Stimulated activated CD4-positive, alpha-beta T cell treated with anti-CD3 and anti-CD28 coated beads, Interleukin-1b, Interleukin-23, amount 100 ng/mL, for 24 hours (primary cell): Measurements from ENCODE around the gene FYCO1.
A peak's percentile ranks its signal among the peaks of the same experiment; 100 is the strongest.

Experiments used
- DNase-seq, 4 experiments: peaks; one replicate each; pipeline ENCODE4 v3.0.0-alpha.2; 2020; ENCODE audit warnings: low read depth in 4 of 4, low spot score in 1 of 4

FYCO1 gene

DNA sequence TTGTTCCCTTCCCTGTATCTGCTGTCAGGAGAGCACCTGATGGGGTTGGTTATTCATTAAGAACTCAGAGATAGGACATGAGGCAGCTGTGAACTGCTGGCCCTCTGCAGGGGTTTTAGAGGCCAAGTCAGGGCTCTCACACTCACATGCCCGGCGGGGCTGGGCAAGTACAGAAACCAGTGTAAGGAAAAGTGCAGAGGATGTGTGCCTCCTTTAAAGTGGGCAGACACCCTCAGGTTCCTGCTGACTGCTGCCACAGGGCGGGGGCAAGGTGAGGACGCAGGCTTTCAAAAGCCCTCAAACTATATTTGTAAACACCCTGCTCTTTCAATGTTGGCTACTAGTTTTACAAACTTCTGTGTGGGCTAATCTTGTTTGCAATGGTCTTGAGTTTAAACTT is 30.0 kb downstream of the FYCO1 start:
- DNase-seq = no peak

DNA sequence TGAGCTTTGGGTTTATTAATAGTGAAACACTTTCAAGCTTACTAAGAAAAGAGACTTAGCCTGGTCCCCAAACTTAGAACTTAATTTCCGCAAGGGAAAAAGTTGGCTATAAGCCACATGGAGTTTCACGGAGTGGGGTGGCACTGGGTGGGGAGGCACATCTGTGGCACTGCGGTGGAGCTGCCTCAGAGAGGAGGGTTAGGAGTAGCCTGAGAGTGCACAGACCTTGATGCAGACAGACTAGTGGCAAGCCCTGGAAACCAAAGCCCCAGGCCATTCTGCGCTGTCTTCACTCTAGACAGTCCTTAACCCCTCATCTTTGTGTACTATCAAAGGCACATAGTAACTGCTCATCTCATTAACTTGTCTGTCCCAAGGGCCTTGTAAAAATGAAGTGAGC is 30.4 kb downstream of the FYCO1 start:
- DNase-seq = no peak

DNA sequence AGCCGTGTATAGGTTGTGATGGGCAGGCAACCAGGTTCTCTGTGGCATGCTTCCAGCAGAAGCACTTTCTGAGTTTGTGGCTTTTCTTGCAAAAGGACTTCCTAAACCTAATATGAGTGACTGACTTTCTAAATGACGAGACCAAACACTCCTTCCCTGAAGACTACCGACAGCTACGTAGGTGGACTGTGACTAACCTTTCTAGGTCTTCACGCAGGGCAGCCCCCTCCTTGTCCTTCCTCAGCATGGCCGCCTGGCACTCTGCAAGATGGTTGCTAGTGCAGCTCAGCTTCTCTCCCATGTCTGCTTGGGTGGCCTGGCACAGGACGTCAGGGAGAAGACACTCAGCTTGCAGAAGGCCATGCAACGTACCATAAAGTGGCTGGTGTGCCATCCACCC is 31.5 kb downstream of the FYCO1 start:
- DNase-seq = peak in 1 of 4 experiments; percentile 29

DNA sequence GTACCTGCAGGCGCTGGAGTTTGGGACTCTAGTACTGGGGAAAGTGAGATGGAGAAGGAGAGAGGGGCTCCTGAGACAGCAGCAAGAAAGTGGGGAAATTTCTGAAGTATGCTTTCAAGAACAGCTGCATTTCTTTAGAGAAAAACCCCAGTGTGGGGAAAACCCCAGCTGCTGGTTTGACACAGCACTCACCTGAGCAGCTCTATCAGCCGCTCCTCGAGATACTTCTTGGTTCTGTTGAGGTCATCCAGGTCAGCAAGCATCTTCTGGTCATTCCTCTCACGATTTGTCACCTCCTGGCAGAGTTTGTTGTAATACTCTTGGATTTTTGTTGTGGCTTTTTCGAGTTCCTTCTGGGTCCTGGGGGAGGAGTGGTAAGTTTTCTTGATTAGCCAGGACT is 33.6 kb downstream of the FYCO1 start:
- no peak for DNase-seq

DNA sequence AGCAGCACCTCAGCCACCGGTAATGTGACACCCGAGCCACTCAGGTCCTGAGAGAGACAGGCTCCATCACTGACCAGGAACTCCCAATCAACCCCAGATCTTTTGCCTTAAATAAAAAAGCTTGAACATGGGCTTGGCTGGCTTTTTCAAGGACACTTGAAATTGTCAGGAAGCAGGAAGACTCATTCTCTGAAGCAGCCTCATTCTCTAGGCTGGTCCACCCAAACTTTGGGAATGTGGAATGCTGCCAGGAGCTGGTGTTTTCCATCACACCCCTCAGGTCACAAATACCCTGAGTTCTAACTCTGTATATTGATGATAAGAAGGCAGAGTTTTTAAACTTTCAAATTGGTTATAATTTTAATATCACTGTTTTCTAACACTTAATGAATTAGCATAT is 35.3 kb downstream of the FYCO1 start:
- no peak for DNase-seq

DNA sequence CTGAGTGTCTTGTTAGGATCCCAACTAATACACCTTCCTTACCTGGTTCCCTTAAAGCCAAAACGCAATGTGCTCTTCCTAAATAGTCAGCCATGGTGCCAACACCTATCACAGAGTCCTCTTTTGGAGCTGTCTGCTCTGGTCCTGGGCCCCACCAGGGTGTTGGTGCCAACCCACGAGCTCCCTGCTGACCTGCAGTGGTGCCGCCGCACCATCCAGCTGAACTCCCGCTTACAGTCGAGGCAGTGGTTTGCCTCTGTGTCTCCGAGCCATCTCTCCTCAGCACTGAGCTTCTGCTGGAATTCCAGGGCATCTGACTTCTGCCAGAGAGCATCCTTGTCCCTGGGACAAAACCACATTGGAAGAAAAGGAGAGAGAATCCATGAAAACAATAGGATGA is 36.4 kb downstream of the FYCO1 start:
- no peak for DNase-seq

DNA sequence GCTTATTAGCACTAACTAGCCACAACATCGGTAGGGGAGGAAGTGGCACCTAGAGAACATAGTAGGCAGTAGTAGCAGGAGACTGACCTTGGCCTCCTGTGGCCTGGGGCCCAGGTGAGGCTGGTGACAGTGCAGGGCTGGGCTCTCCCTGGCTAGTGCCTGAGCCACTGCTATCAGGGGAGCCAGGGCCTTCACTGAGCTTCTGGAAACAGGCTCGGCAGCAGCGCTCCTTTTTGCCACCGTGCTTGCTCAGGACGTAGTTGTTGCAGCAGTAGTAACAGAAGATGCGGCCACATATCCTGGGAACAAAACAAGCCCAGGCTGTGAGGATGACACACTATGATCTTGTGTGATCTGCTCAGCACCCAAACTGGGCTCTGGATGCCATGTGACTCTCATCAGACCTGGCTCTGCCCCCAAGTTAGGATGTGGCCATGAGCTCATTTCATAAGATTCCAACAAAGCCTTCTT is 37.3 kb downstream of the FYCO1 start:
- DNase-seq = no peak

DNA sequence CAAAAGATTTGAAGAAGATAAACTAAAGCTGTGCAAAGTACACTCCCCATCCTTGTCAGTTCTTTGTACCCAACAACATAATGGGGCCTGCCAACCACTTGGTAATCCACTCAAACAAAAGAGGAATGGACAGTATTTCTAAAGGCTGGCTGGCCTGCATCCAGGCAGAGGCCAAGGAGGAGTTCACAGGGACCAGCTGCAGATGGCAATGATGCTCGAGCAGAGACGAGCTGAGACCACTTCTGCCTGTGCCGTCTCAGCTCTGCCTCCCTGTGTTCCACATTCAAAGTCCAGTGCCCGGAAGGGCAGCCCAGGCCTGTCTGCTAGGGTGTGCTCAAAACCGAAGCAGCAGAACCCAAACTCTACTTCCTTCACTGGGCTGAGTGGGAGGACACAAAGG is 38.0 kb downstream of the FYCO1 start:
- DNase-seq = no peak

DNA sequence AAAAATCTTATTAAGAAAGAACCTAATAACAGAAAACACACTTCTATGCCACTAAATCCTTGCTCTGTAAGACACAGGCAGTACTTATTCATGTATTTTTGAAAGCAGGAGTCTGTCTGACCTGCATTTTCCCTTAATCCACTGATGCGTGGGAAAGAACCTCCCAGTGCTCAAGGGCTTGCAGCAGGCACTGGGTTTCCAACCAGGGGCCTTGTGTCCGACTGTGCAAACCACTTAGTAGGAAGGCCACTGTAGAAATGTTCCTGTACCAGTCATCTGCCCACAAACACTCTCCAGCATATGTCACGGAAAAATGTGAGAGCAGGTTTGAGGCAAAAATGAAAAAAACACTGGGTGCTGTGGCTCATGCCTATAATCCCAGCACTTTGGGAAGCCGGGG is 39.9 kb downstream of the FYCO1 start:
- no peak for DNase-seq

DNA sequence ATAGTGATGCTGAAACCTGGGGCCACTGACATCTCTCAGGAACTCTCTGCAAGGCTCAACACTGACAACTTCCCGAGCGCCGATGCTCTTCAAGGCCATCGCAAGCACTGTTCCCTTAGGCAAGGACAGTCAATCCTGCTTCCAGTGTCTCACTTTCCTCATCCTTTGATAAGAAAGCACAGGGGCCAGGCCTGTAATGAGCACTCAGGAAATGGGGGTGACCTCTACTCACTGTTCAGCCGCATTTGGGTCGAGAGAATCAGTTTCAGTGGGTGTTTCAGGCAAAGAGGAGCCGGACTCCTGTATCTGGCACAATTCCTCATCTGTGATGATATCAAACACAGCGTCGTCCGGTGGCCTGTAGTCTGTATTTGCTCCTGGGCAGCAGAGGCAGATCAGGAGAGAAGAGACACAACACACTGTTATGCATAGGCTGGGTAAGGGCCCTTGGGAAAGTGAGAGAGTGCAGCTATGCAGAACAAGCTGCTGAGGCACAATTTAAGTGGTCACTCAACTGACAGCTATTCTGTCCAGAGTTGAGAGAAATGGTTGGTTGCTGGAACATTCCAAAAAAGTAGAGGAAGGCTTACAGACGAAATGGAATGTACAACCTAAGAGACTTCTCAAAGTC is 40.5 kb downstream of the FYCO1 start:
- DNase-seq = no peak

DNA sequence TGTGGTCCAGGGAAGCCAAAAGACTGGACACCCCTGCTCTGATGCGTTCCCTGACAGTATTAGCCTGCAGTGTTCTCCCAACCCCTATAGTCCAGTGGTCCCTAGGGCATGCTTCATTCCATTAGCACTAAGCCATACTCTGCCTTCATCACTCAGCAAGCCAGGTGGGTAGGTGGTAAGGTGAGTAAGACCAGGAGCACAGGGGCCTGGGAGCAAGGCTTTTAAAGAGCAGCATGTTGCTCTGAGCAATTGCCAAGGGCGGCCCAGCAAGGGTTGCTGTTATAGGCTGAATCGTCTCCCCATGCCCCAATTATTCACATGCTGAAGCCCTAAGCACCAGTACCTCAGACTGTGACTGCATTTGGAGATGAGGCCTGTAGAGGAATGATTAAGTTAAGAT is 41.3 kb downstream of the FYCO1 start:
- DNase-seq = no peak

DNA sequence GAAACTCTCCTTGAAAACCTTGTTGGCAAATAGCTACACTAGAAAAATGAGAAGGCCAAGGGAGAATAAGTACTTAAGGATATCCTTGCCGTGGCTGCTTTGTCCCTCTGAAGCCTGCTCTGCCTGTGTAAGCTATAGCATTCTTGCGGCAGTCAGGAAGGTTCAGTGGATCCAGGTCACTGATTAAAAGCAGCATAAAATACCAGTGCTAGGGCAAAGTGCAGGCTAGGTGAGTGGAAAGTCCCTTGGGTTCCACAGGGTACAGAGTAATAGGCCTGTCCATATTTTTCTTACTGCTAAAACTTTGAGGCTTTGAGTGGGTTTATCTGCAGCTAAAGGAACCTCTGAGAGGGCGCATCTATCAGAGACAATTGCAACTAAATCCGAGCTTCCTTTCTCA is 42.1 kb downstream of the FYCO1 start:
- DNase-seq = no peak

DNA sequence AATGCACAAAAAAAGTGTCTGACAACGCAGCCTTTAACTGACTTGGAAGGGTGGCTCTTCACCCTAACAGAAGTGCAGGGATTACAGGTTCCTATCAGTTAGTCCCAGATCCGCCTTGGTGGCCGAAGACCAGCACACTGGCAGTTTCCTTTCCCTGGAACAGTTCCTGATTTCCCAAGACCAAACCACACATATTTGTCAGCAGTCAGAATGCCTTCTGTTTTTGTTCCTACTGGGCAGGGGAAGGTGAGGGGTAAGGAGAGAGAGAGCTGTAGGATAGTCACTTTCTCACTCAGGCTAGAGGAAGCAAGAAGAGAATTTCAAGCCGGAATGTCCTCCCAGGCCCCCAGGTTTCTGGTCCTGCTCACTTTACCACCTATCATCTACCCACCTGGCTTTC is 43.2 kb downstream of the FYCO1 start:
- DNase-seq = no peak

DNA sequence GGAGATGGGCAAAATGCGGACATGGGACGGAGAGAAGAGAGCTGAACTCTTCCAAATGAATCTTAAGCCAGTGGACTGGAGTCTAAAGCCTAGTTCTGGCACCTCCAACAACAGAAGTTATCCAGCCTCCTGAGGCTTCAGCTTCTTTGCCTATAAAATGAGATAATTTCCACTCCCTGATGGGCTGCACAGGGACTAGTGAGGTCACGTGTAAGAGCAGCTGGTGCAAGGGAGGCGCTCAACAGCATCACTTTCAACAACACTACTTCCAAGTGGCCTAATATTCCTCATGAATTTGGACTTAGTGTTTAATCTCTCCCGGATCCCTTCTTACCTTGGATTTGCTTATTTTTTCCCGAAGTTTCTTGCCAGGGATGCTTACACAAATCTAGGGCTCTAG is 43.7 kb downstream of the FYCO1 start:
- DNase-seq = no peak

DNA sequence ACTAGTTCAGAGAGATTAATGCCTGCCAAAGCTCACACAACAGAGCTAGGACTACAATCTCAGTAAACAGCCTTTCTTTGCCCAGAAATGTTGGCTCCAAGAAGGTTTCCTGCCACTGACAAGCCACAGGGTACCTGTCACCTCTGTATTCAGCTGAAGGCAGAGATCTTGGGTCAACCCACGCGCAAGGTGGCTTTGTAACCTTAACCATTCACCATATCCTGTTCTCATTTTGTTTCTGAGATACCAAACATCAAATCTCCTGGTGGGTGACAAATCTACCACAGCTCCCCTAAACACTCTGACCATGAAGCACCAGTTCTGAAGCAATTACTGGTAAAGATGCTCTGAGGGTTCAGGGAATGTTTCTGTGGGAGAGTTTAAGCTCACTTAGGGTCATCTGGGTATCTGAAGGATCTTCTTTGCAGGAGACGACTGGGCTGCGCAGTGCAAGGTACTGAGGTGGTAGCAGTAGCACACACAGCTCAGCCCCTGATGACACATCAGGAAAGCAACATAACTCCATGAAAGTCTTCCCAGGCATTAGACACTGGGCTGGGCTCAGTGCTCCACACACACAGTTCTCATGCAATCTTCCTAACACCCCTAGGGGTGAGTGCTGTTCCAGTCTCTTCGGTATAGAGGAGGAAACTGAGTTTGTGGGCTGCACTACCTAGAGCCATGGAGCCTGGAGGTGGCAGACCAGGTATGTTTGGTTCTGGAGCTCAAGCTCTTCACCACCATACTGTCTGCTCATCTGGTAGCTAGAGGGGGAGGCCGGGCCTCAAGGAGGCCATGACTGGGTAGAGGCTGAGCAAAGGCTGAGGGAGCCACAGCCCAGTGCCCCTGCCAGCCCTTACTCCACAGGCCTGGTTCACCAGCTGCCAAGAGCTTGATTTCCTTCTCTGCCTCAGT is 44.7 kb downstream of the FYCO1 start:
- DNase-seq = peak in 1 of 4 experiments; percentile 25

DNA sequence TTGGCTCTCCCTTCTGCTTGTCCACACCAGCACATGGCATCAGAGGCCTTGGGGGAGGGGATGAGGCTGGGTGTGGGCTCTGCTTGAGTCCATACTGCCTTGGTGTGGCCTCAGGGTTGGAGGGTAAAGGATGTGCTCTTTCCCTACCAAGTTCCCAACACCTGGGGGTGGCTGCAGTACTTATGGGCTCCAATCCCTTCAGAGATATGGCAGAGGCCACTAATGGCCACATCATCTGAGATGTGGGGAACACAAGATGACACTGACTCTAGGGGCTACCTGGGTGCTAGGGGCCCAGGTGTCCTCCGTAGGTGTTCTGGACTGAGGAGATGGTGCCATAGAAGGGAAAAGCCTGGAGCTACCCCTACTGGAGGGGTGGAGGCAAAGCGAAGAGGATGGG is 45.5 kb downstream of the FYCO1 start:
- no peak for DNase-seq

DNA sequence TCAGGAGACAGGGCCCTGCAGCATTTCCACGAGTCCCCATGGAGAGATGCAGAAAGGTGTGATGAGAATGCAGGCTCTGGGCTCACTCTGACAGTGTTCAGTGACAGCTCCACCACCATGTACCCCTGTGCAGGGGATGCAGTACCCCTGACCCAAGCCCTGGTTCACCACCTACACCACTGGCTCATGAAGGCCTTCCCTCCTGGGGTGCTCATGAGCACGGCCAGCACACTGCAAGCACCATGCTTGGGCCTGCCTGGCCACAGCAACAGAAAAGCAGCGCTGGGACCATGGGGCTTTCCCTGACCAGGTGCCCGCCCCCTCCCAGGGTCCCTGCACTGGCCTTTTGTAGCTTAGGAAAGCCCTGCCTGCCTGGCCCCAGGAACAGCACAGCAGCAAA is 46.2 kb downstream of the FYCO1 start:
- no peak for DNase-seq

DNA sequence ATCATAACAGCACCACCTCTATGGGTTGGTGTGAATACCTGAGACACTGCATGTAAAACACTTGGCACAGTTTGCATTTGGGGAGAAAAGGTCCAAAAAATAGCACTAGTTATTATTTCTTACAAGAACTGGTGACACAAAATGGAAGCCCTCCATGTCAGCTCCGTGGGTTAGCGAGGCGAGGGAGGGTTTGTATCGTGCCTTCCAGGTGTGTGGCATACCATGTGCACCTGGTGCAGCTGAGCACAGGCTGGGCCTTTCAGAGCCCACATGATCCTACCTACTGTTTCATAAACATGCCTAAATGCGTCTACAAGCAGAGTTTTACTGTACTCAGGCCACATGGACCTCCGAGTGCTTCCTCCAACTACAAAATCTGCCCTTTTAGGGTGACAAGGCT is 46.7 kb downstream of the FYCO1 start:
- no peak for DNase-seq

DNA sequence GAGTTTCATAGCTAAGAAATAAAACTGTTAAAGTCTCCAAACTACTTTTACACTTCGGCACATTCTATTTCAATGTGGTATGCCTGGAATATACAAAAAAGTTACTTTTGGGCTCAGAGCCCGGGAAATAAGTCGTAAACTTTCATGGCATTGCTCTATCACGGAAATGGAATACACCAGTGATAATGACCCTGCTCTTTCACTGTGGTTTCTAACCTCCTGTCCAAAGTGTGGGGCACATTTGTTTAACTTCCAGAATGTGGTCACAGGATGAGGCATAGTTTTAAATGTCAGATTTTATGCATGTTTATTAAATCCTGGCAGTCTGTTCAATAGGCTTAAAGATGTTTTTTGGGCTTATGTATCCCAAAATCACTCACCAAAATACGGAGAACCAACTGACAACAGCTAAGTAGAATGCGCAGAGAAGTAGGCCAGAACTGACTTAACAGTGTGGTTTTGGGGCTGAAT is 47.3 kb downstream of the FYCO1 start:
- no peak for DNase-seq

DNA sequence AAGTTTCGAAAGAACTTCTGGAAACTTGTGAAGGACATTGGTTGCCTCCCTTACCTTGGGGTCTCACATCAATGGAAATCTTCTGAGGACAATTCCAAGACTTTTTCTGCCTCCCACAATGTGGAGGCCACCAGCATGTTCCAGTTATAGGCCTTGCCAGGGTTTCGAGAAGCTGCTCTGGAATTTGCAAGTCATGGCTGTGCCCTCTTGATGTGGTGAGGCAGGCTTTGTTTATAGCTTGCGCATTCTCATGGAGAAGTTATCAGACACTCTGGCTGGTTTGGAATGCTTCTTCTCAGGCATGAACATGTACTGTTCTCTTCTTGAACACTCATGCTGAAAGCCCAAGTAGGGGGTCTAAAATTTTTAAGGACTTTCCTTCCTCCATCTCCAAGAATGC is 48.3 kb downstream of the FYCO1 start:
- no peak for DNase-seq

DNA sequence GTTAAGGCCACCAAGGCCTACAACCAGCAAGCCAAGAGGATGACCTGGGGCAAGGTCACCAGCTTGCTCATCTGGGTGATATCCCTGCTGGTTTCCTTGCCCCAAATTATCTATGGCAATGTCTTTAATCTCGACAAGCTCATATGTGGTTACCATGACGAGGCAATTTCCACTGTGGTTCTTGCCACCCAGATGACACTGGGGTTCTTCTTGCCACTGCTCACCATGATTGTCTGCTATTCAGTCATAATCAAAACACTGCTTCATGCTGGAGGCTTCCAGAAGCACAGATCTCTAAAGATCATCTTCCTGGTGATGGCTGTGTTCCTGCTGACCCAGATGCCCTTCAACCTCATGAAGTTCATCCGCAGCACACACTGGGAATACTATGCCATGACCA is 48.7 kb downstream of the FYCO1 start:
- no peak for DNase-seq

DNA sequence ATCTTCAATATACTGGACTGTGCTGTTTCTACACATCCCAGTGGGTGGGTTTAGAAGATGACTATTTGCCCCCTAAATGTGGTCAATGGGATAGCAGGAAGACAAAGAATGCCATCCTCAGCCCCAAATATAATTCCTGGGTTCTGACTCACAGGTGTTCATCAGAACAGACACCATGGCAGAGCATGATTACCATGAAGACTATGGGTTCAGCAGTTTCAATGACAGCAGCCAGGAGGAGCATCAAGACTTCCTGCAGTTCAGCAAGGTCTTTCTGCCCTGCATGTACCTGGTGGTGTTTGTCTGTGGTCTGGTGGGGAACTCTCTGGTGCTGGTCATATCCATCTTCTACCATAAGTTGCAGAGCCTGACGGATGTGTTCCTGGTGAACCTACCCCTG is 49.3 kb downstream of the FYCO1 start:
- DNase-seq = no peak
